HG02943 (cell line): ENCODE measurements around the gene ERO1A.
A peak's percentile ranks its signal among the peaks of the same experiment; 100 is the strongest.
"Not testable (repeated sequence)": the region's sequence is repeated elsewhere in the genome, so short reads cannot be mapped to it uniquely, and the experiment has no call there.

Experiments used
- ATAC-seq: cut with Tn5 transposase; IDR thresholded peaks from one replicate; pipeline ENCODE4 v1.9.1; 2021; ENCODE audit warnings: mild to moderate bottlenecking, low read depth, moderate library complexity; ENCODE audit not compliant: unreplicated experiment

ERO1A gene

GRCh38 chr14:52695481-52696091 lies at the start of gene ERO1A:
Gene ERO1A, minus strand, starts transcription at chr14:52695558. Its CDS starts 77 bp downstream, at chr14:52695481.
- peak; percentile 55 for ATAC-seq

- no peak for ATAC-seq
Measured at GRCh38 chr14:52741865-52742264, 46.5 kb upstream of the ERO1A start.

- ATAC-seq: no peak
Measured at GRCh38 chr14:52740751-52741150, 45.4 kb upstream of the ERO1A start.

- ATAC-seq: no peak
Measured at GRCh38 chr14:52738409-52738808, 43.1 kb upstream of the ERO1A start.

GRCh38 chr14:52735921-52736489 lies 40.6 kb upstream of the ERO1A start:
- ATAC-seq: no peak

GRCh38 chr14:52733824-52734223 lies 38.5 kb upstream of the ERO1A start:
- ATAC-seq: no peak

- no peak for ATAC-seq
Measured at GRCh38 chr14:52730709-52731111, 35.4 kb upstream of the ERO1A start.

- ATAC-seq: peak; percentile 93
Measured at GRCh38 chr14:52729925-52730708, 34.8 kb upstream of the ERO1A start, which contains the start of gene STYX. Gene STYX, plus strand, starts transcription at chr14:52730166. Its CDS starts 309 bp downstream, at chr14:52730475.

GRCh38 chr14:52729585-52729924 lies 34.2 kb upstream of the ERO1A start:
- no peak for ATAC-seq

- not testable (repeated sequence) for ATAC-seq
Measured at GRCh38 chr14:52729035-52729434, 33.7 kb upstream of the ERO1A start.

- ATAC-seq: not testable (repeated sequence)
Measured at GRCh38 chr14:52727509-52727908, 32.2 kb upstream of the ERO1A start.

- ATAC-seq: no peak
Measured at GRCh38 chr14:52724360-52724644, 28.9 kb upstream of the ERO1A start.

GRCh38 chr14:52723514-52724359 lies 28.4 kb upstream of the ERO1A start:
- no peak for ATAC-seq

- no peak for ATAC-seq
Measured at GRCh38 chr14:52716155-52716554, 20.8 kb upstream of the ERO1A start.

GRCh38 chr14:52711666-52712065 lies 16.3 kb upstream of the ERO1A start:
- no peak for ATAC-seq

GRCh38 chr14:52706724-52707706 lies 11.7 kb upstream of the ERO1A start, which contains the start of gene PSMC6:
Gene PSMC6, plus strand, starts transcription at chr14:52707200. Its CDS starts 20 bp downstream, at chr14:52707220.
- ATAC-seq: peak; percentile 96

GRCh38 chr14:52706286-52706685 lies 10.9 kb upstream of the ERO1A start:
- no peak for ATAC-seq

- ATAC-seq: no peak
Measured at GRCh38 chr14:52703664-52704063, 8.3 kb upstream of the ERO1A start.

- ATAC-seq: no peak
Measured at GRCh38 chr14:52703225-52703624, 7.9 kb upstream of the ERO1A start.

- ATAC-seq: no peak
Measured at GRCh38 chr14:52701223-52701622, 5.9 kb upstream of the ERO1A start.
